Endothelial cell of umbilical vein (primary cell): ENCODE measurements around the gene SYK. TPM values are rescaled to one million over a fixed set of nuclear protein-coding genes. Genes with fewer than 3 reads are reported as not detected.

Source experiments
- BruUV-seq: library from RNA; stranded (reverse); fragments of 400-500 nt; replicated peaks from 2 replicates; lab custom pipeline; 2021; lab: Mats Ljungman, UMichigan
- CTCF ChIA-PET: fragments of 300-600, 350-600 bp; sonication (Branson Sonifier 250); formaldehyde crosslinking; loops from one replicate; lab custom pipeline; 2021; ENCODE audit warnings: antibody characterized with exemption, inconsistent platforms; lab: Charles Lee
- POLR2A ChIA-PET: fragments of 300-600, 350-600 bp; sonication (Branson Sonifier 250); formaldehyde crosslinking; loops from one replicate; lab custom pipeline; 2021; ENCODE audit warnings: antibody characterized with exemption, inconsistent platforms; lab: Charles Lee
- DNase-seq: peaks from one replicate; pipeline ENCODE4 v3.0.0-alpha.2; 2011; ENCODE audit warnings: low read depth, low spot score
- FAIRE-seq: peaks from 2 replicates; lab custom pipeline; 2011; peaks lifted over from hg19 to GRCh38; lab: Jason Lieb, UNC
- H2AFZ ChIP-seq: 2 replicates; pipeline ENCODE4 v1.6.0; 2012; ENCODE audit warnings: low read depth, low read length, control low read depth, inconsistent platforms
- H3K27ac ChIP-seq: 2 replicates; pipeline ENCODE4 v1.5.1; 2011; ENCODE audit warnings: low read depth, mild to moderate bottlenecking, control low read depth, low read length, moderate library complexity; ENCODE audit not compliant: insufficient read depth
- H3K27me3 ChIP-seq, 2 experiments: 2 replicates each; pipeline versions ENCODE4 v1.6.0 to v1.6.1; 2011; ENCODE audit warnings: low read length in 2 of 2, mixed read lengths in 1 of 2; ENCODE audit not compliant: control insufficient read depth in 2 of 2, insufficient read depth in 2 of 2
- H3K36me3 ChIP-seq, 2 experiments: 2 replicates in 1 of 2; 3 replicates in 1 of 2; pipeline ENCODE4 v1.5.1; 2011; ENCODE audit warnings: low read length in 2 of 2, mild to moderate bottlenecking in 1 of 2, moderate library complexity in 1 of 2; ENCODE audit not compliant: control insufficient read depth in 2 of 2, insufficient read depth in 2 of 2; ENCODE audit errors: extremely low read depth in 1 of 2
- H3K4me1 ChIP-seq: 3 replicates; pipeline ENCODE4 v1.5.1; 2011; ENCODE audit warnings: mild to moderate bottlenecking, low read length; ENCODE audit not compliant: control insufficient read depth, insufficient read depth; ENCODE audit errors: extremely low read depth
- H3K4me2 ChIP-seq: 2 replicates; pipeline ENCODE4 v1.6.1; 2011; ENCODE audit warnings: low read length, control low read depth, mixed read lengths; ENCODE audit not compliant: insufficient read depth
- H3K4me3 ChIP-seq, 3 experiments: fragments of 200-600 bp in 1 of 3; sonication (generic), shearing (Covaris generic) in 1 of 3; replicated peaks in 1 of 3; 2 replicates each; pipeline ENCODE4 v1.5.1; 2011 to 2016; ENCODE audit warnings: control low read depth in 3 of 3, low read length in 3 of 3, mild to moderate bottlenecking in 2 of 3, inconsistent platforms in 1 of 3, low read depth in 1 of 3, moderate library complexity in 1 of 3; ENCODE audit not compliant: insufficient read depth in 1 of 3
- H3K79me2 ChIP-seq: 2 replicates; pipeline ENCODE4 v1.6.0; 2012; ENCODE audit warnings: low read length, inconsistent platforms; ENCODE audit not compliant: control insufficient read depth, insufficient read depth
- H3K9ac ChIP-seq: replicated peaks from 2 replicates; pipeline ENCODE3; 2011; ENCODE audit warnings: low read length, control low read depth; ENCODE audit not compliant: insufficient read depth; ENCODE audit errors: extremely low read depth
- H3K9me1 ChIP-seq: replicated peaks from 3 replicates; pipeline ENCODE4 v1.6.0; 2011; ENCODE audit warnings: mild to moderate bottlenecking, low read length; ENCODE audit not compliant: control insufficient read depth, insufficient read depth; ENCODE audit errors: extremely low read depth
- H3K9me3 ChIP-seq: replicated peaks from 2 replicates; pipeline ENCODE4 v1.5.1; 2012; ENCODE audit warnings: low read length, inconsistent platforms; ENCODE audit not compliant: control insufficient read depth, insufficient read depth
- H4K20me1 ChIP-seq: replicated peaks from 2 replicates; pipeline ENCODE3; 2011; ENCODE audit warnings: mild to moderate bottlenecking, low read length; ENCODE audit not compliant: control insufficient read depth, insufficient read depth; ENCODE audit errors: extremely low read depth
- EZH2 ChIP-seq: IDR thresholded peaks from 2 replicates; pipeline ENCODE4 v1.6.1; 2012; ENCODE audit warnings: borderline replicate concordance, low read depth, mild to moderate bottlenecking, moderate library complexity, low read length, inconsistent platforms; ENCODE audit not compliant: severe bottlenecking
- FOS ChIP-seq: IDR thresholded peaks from 2 replicates; pipeline ENCODE4 v1.6.1; 2011; ENCODE audit warnings: mild to moderate bottlenecking, low read length, moderate library complexity, borderline replicate concordance; ENCODE audit not compliant: insufficient read depth
- GATA2 ChIP-seq: IDR thresholded peaks from 2 replicates; pipeline ENCODE4 v1.7.0; 2011; ENCODE audit warnings: low read depth, mild to moderate bottlenecking, moderate library complexity, mixed read lengths, low read length; ENCODE audit not compliant: insufficient read length, insufficient read depth
- JUN ChIP-seq: IDR thresholded peaks from 2 replicates; pipeline ENCODE4 v1.6.1; 2011; ENCODE audit warnings: borderline replicate concordance, low read depth; ENCODE audit not compliant: insufficient read length, insufficient read depth
- MYC ChIP-seq: IDR thresholded peaks from one replicate; pipeline ENCODE4 v1.6.1; 2011; ENCODE audit warnings: mild to moderate bottlenecking, low read depth, low read length
- POLR2A ChIP-seq: IDR thresholded peaks from 2 replicates; pipeline ENCODE4 v1.6.1; 2012; ENCODE audit warnings: low read depth, mild to moderate bottlenecking, control low read depth, low read length
- POLR2AphosphoS5 ChIP-seq: IDR thresholded peaks from 2 replicates; pipeline ENCODE4 v1.6.1; 2012; ENCODE audit warnings: low read depth, mild to moderate bottlenecking, control low read depth, low read length, moderate library complexity; ENCODE audit not compliant: insufficient read depth
- dilution Hi-C: fragments of 300-500 bp; cut with MboI; formaldehyde crosslinking; loops from one replicate; pipeline ENCODE4 v1.15.0; 2019; ENCODE audit warnings: low sequenced_read_pairs; ENCODE audit not compliant: extremely low pct_ligation_motif_present
- intact Hi-C: fragments of 100-400 bp; cut with micrococcal nuclease; formaldehyde crosslinking; loops from one replicate; pipeline ENCODE4 v1.10.0; 2022
- polyA plus RNA-seq, 4 experiments: library from polyadenylated mRNA; depleted of rRNA in 3 of 4; stranded (reverse) in 3 of 4; unstranded in 1 of 4; fragments of >200 nt; gene quantifications; 2 replicates each; pipeline versions ENCODE4 v1.2.1 to v1.2.3, GENCODE V29; 2011 to 2012; ENCODE audit warnings: missing spikeins in 1 of 4
- total RNA-seq: library from RNA; stranded (reverse); gene quantifications from 2 replicates; pipeline ENCODE4 v1.2.3, GENCODE V29; 2021
- TF ChIP-seq, protein P1 (sequence below), 2 donors: IDR thresholded peaks; 1 replicate in 1 of 2; 2 replicates in 1 of 2; pipeline ENCODE4 v1.5.1; 2011; ENCODE audit warnings: low read length in 2 of 2, mild to moderate bottlenecking in 2 of 2, moderate library complexity in 2 of 2, control low read depth in 1 of 2, inconsistent platforms in 1 of 2, low read depth in 1 of 2; ENCODE audit not compliant: insufficient read depth in 1 of 2; ENCODE audit errors: extremely low read depth in 1 of 2
- TF ChIP-seq, protein P2 (sequence below): IDR thresholded peaks from 2 replicates; pipeline ENCODE4 v1.6.1; 2011; ENCODE audit not compliant: insufficient read depth, insufficient read length

The SYK gene
- total and polyA plus RNA-seq, 2 donors (not counting 3 experiments of a cell fraction or from before 2014, with no cell fraction given), result not detected

DNA sequence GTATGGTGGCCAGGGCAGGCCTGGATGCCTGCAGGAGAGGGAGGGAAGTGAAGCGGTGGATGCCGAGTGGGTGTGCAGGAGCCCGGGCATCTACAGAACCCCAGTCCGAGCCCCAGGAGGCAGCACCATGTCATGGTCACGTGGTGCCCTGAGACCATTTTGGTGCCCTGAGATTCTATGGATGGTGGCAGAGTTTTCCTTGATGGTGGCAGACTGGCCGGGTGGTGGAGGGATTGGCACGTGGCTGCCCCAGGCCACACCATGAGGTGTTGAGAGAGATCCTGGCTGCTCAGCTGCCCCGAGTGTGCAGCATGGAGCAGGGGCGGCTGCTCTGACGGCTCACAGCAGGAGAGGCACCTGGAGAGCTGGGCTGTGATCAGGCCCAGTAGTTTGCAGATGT is 52.3 kb downstream of the SYK start:
- ChIA-PET POLR2A (no interaction called here), CTCF (no interaction called here)
- Histone ChIP-seq H4K20me1 (no peaks in the 10 kb centered on the region), H3K4me2 (no peak overlapping the region), H3K4me3 (no peak overlapping the region), H3K27me3 (no peaks in the 10 kb centered on the region), H3K27ac (no peak overlapping the region), H3K36me3 (no peaks in the 10 kb centered on the region), H3K9ac (no peak overlapping the region), H3K79me2 (no peaks in the 10 kb centered on the region), H3K4me1 (no peaks in the 10 kb centered on the region), H3K9me3 (no peaks in the 10 kb centered on the region), H3K9me1 (no peaks in the 10 kb centered on the region), H2AFZ (no peak overlapping the region)
- intact Hi-C loops (no loop called here), dilution Hi-C loops (no loop called here)
- no TSS peak for BruUV-seq
- TF ChIP-seq EZH2, result no peak
- no peak for TF ChIP-seq MYC
- TF ChIP-seq, protein P1, sequence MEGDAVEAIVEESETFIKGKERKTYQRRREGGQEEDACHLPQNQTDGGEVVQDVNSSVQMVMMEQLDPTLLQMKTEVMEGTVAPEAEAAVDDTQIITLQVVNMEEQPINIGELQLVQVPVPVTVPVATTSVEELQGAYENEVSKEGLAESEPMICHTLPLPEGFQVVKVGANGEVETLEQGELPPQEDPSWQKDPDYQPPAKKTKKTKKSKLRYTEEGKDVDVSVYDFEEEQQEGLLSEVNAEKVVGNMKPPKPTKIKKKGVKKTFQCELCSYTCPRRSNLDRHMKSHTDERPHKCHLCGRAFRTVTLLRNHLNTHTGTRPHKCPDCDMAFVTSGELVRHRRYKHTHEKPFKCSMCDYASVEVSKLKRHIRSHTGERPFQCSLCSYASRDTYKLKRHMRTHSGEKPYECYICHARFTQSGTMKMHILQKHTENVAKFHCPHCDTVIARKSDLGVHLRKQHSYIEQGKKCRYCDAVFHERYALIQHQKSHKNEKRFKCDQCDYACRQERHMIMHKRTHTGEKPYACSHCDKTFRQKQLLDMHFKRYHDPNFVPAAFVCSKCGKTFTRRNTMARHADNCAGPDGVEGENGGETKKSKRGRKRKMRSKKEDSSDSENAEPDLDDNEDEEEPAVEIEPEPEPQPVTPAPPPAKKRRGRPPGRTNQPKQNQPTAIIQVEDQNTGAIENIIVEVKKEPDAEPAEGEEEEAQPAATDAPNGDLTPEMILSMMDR (IDR thresholded peaks at IDR 0.05; ENCODE audit: extremely low read depth in 1 of 2, insufficient read depth in 1 of 2, low read depth in 1 of 2, low read length in 2 of 2), result no peak
- TF ChIP-seq, protein P2, sequence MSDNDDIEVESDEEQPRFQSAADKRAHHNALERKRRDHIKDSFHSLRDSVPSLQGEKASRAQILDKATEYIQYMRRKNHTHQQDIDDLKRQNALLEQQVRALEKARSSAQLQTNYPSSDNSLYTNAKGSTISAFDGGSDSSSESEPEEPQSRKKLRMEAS, result no peak
- no peak for TF ChIP-seq GATA2
- TF ChIP-seq FOS, result no peak
- TF ChIP-seq JUN, result no peak
- TF ChIP-seq POLR2AphosphoS5, result no peak
- no peak for TF ChIP-seq POLR2A
- FAIRE-seq (no peak), DNase-seq (no peak)
